Measurements from ENCODE around the gene SLF1. TPM values are rescaled to one million over a fixed set of nuclear protein-coding genes. Genes with fewer than 3 reads are reported as not detected.
A peak's percentile ranks its signal among the peaks of the same experiment; 100 is the strongest.

The SLF1 gene
- total RNA-seq, 2 donors from 2014 or later: 22.0 to 32.4 TPM

GRCh38 chr5:94613583-94613982 lies 4.9 kb upstream of the SLF1 start:
- Mint-ChIP-seq H3K27ac (no peak overlapping the region), H3K9me3 (no peaks in the 10 kb centered on the region), H3K27me3 (ENCODE audit: insufficient read depth) (no peaks in the 10 kb centered on the region), H3K4me3 (no peak overlapping the region), H3K36me3 (ENCODE audit: low read depth) (no peaks in the 10 kb centered on the region), H3K4me1 (peaks cover 13% of the 10 kb centered on the region)
- DNase-seq: no peak
- Histone ChIP-seq H3K4me3 (ENCODE audit: low read length) (no peak overlapping the region), H3K36me3 (ENCODE audit: control insufficient read depth, insufficient read depth, low read length) (no peaks in the 10 kb centered on the region), H3K27ac (ENCODE audit: low read depth, low read length) (no peak overlapping the region), H3K4me1 (ENCODE audit: control insufficient read depth, insufficient read depth, low read length) (no peaks in the 10 kb centered on the region), H3K9ac (ENCODE audit: extremely low read depth, low read length, poor library complexity, severe bottlenecking) (no peak overlapping the region), H3K27me3 (ENCODE audit: control insufficient read depth, insufficient read depth, low read length, poor library complexity, severe bottlenecking) (no peaks in the 10 kb centered on the region), H3K9me3 (ENCODE audit: control insufficient read depth, low read length) (no peaks in the 10 kb centered on the region)
- 80% methylated on average over 1 of the region's 2 CpGs; no CpG with 5 or more reads in 1 of the 2 experiments for WGBS, 2 experiments (ENCODE audit: insufficient coverage in 1 of 2, insufficient read length in 1 of 2)
- peak; percentile 66 for TF ChIP-seq CTCF (conservative IDR thresholded peaks at IDR 0.05)

GRCh38 chr5:94614156-94614805 lies 4.2 kb upstream of the SLF1 start:
- Histone ChIP-seq H3K9ac (ENCODE audit: extremely low read depth, low read length, poor library complexity, severe bottlenecking) (no peak overlapping the region), H3K4me1 (ENCODE audit: control insufficient read depth, insufficient read depth, low read length) (no peaks in the 10 kb centered on the region), H3K36me3 (ENCODE audit: control insufficient read depth, insufficient read depth, low read length) (no peaks in the 10 kb centered on the region), H3K27ac (ENCODE audit: low read depth, low read length) (no peak overlapping the region), H3K27me3 (ENCODE audit: control insufficient read depth, insufficient read depth, low read length, poor library complexity, severe bottlenecking) (no peaks in the 10 kb centered on the region), H3K9me3 (ENCODE audit: control insufficient read depth, low read length) (no peaks in the 10 kb centered on the region), H3K4me3 (ENCODE audit: low read length) (no peak overlapping the region)
- Mint-ChIP-seq H3K9me3 (no peaks in the 10 kb centered on the region), H3K4me3 (no peak overlapping the region), H3K4me1 (peaks cover 16% of the 10 kb centered on the region), H3K36me3 (ENCODE audit: low read depth) (no peaks in the 10 kb centered on the region), H3K27ac (no peak overlapping the region), H3K27me3 (ENCODE audit: insufficient read depth) (no peaks in the 10 kb centered on the region)
- TF ChIP-seq CTCF (conservative IDR thresholded peaks at IDR 0.05): no peak
- 89 to 94% methylated on average over 2 of the region's 2 CpGs for WGBS, 2 experiments (ENCODE audit: insufficient coverage in 1 of 2, insufficient read length in 1 of 2)
- DNase-seq: no peak

GRCh38 chr5:94615862-94616261 lies 2.6 kb upstream of the SLF1 start:
- H3K36me3 ChIP-seq (ENCODE audit: control insufficient read depth, insufficient read depth, low read length): no peaks in the 10 kb centered on the region
- H3K9ac ChIP-seq (ENCODE audit: extremely low read depth, low read length, poor library complexity, severe bottlenecking): no peak overlapping the region
- no peaks in the 10 kb centered on the region for H3K27me3 ChIP-seq (ENCODE audit: control insufficient read depth, insufficient read depth, low read length, poor library complexity, severe bottlenecking)
- no peak for DNase-seq
- H3K4me3 Mint-ChIP-seq: no peak overlapping the region
- TF ChIP-seq CTCF (conservative IDR thresholded peaks at IDR 0.05): no peak
- H3K4me1 ChIP-seq (ENCODE audit: control insufficient read depth, insufficient read depth, low read length): no peaks in the 10 kb centered on the region
- no peaks in the 10 kb centered on the region for H3K9me3 ChIP-seq (ENCODE audit: control insufficient read depth, low read length)
- no peaks in the 10 kb centered on the region for H3K27me3 Mint-ChIP-seq (ENCODE audit: insufficient read depth)
- H3K9me3 Mint-ChIP-seq: no peaks in the 10 kb centered on the region
- H3K4me1 Mint-ChIP-seq: peaks cover 22% of the 10 kb centered on the region
- no peak overlapping the region for H3K27ac ChIP-seq (ENCODE audit: low read depth, low read length)
- 88 to 91% methylated on average over 2 to 3 of the region's 3 CpGs for WGBS, 2 experiments (ENCODE audit: insufficient coverage in 1 of 2, insufficient read length in 1 of 2)
- peak overlapping the region; percentile 98 for H3K4me3 ChIP-seq (ENCODE audit: low read length)
- H3K27ac Mint-ChIP-seq: no peak overlapping the region
- H3K36me3 Mint-ChIP-seq (ENCODE audit: low read depth): no peaks in the 10 kb centered on the region
